ENCODE results near the gene DNAJC19.

GRCh38 chr3:181025204-181025603, 35.7 kb upstream of the DNAJC19 start:
- TF ChIP-seq CTCF (IDR thresholded peaks at IDR 0.05), result no peak
- TF ChIP-seq POLR2A (IDR thresholded peaks at IDR 0.05), result no peak

Data from adrenal gland (tissue), 5 donors.